Measurements from ENCODE around the gene TCF12. TPM values are rescaled to one million over a fixed set of nuclear protein-coding genes. Genes with fewer than 3 reads are reported as not detected.

Gene TCF12
- total RNA-seq, 1 donor from 2014 or later: 164 TPM

GRCh38 chr15:57321485-57321884, 403.0 kb downstream of the TCF12 start:
- TF ChIP-seq CTCF (IDR thresholded peaks at IDR 0.05): no peak
- H3K4me3 Mint-ChIP-seq (ENCODE audit: unreplicated experiment): no peak overlapping the region
- H3K4me1 Mint-ChIP-seq (ENCODE audit: unreplicated experiment): peaks cover 32% of the 10 kb centered on the region
- no peaks in the 10 kb centered on the region for H3K9me3 Mint-ChIP-seq (ENCODE audit: unreplicated experiment)
- no peaks in the 10 kb centered on the region for H3K27me3 Mint-ChIP-seq (ENCODE audit: unreplicated experiment)
- H3K36me3 Mint-ChIP-seq (ENCODE audit: unreplicated experiment): no peaks in the 10 kb centered on the region
- H3K27ac Mint-ChIP-seq (ENCODE audit: unreplicated experiment): peak overlapping the region; percentile 94
- no peak for DNase-seq (ENCODE audit: extremely low spot score, unreplicated experiment)

GRCh38 chr15:57321973-57322601, 403.6 kb downstream of the TCF12 start:
- Mint-ChIP-seq H3K4me3 (ENCODE audit: unreplicated experiment) (no peak overlapping the region), H3K27me3 (ENCODE audit: unreplicated experiment) (no peaks in the 10 kb centered on the region), H3K9me3 (ENCODE audit: unreplicated experiment) (no peaks in the 10 kb centered on the region), H3K27ac (ENCODE audit: unreplicated experiment) (peak overlapping the region; percentile 23), H3K36me3 (ENCODE audit: unreplicated experiment) (no peaks in the 10 kb centered on the region), H3K4me1 (ENCODE audit: unreplicated experiment) (peaks cover 33% of the 10 kb centered on the region)
- TF ChIP-seq CTCF (IDR thresholded peaks at IDR 0.05): no peak
- no peak for DNase-seq (ENCODE audit: extremely low spot score, unreplicated experiment)

- Mint-ChIP-seq H3K4me1 (ENCODE audit: unreplicated experiment) (peaks cover 38% of the 10 kb centered on the region), H3K27me3 (ENCODE audit: unreplicated experiment) (no peaks in the 10 kb centered on the region), H3K9me3 (ENCODE audit: unreplicated experiment) (no peaks in the 10 kb centered on the region), H3K36me3 (ENCODE audit: unreplicated experiment) (no peaks in the 10 kb centered on the region), H3K27ac (ENCODE audit: unreplicated experiment) (peak overlapping the region; percentile 50), H3K4me3 (ENCODE audit: unreplicated experiment) (no peak overlapping the region)
- no peak for TF ChIP-seq CTCF (IDR thresholded peaks at IDR 0.05)
- no peak for DNase-seq (ENCODE audit: extremely low spot score, unreplicated experiment)
Observed at GRCh38 chr15:57322602-57323250, 404.3 kb downstream of the TCF12 start.

- Mint-ChIP-seq H3K27ac (ENCODE audit: unreplicated experiment) (peak overlapping the region; percentile 50), H3K9me3 (ENCODE audit: unreplicated experiment) (no peaks in the 10 kb centered on the region), H3K36me3 (ENCODE audit: unreplicated experiment) (no peaks in the 10 kb centered on the region), H3K27me3 (ENCODE audit: unreplicated experiment) (no peaks in the 10 kb centered on the region), H3K4me1 (ENCODE audit: unreplicated experiment) (peaks cover 44% of the 10 kb centered on the region), H3K4me3 (ENCODE audit: unreplicated experiment) (no peak overlapping the region)
- DNase-seq (ENCODE audit: extremely low spot score, unreplicated experiment): no peak
- no peak for TF ChIP-seq CTCF (IDR thresholded peaks at IDR 0.05)
Observed at GRCh38 chr15:57323299-57323805, 404.9 kb downstream of the TCF12 start.

GRCh38 chr15:57323806-57324589, 405.6 kb downstream of the TCF12 start:
- Mint-ChIP-seq H3K27me3 (ENCODE audit: unreplicated experiment) (no peaks in the 10 kb centered on the region), H3K36me3 (ENCODE audit: unreplicated experiment) (no peaks in the 10 kb centered on the region), H3K4me1 (ENCODE audit: unreplicated experiment) (peaks cover 45% of the 10 kb centered on the region), H3K9me3 (ENCODE audit: unreplicated experiment) (no peaks in the 10 kb centered on the region), H3K27ac (ENCODE audit: unreplicated experiment) (no peak overlapping the region), H3K4me3 (ENCODE audit: unreplicated experiment) (no peak overlapping the region)
- DNase-seq (ENCODE audit: extremely low spot score, unreplicated experiment): no peak
- TF ChIP-seq CTCF (IDR thresholded peaks at IDR 0.05): no peak

Data from osteocyte (in vitro differentiated cells).